SK-N-SH treated with all-trans-retinoic acid at 6 μM for 48 hours (cell line): ENCODE results near the gene NEUROD6.

Source experiments
- ATAC-seq: fragments of 200-7000 bp; cut with Tn5 transposase; 3 replicates; pipeline ENCODE4 v1.9.1; 2020; ENCODE audit warnings: mild to moderate bottlenecking, moderate library complexity
- ARNTL ChIP-seq: fragments of 450-650 bp; formaldehyde crosslinking; IDR thresholded peaks from 2 replicates; pipeline ENCODE4 v1.5.0; 2020; ENCODE audit warnings: low read depth, mild to moderate bottlenecking, moderate library complexity, borderline replicate concordance
- BACH2 ChIP-seq: fragments of 250-450 bp; sonication (Bioruptor Pico); IDR thresholded peaks from 2 replicates; pipeline ENCODE4 v1.9.0; 2021; ENCODE audit warnings: mild to moderate bottlenecking, borderline replicate concordance
- CSDC2 ChIP-seq: fragments of 250-450 bp; sonication (Bioruptor Pico); IDR thresholded peaks from 2 replicates; pipeline ENCODE4 v1.5.0; 2020; ENCODE audit warnings: mild to moderate bottlenecking, moderate library complexity
- CSRNP3 ChIP-seq: fragments of 250-450 bp; sonication (Bioruptor Pico); IDR thresholded peaks from 2 replicates; pipeline ENCODE4 v1.5.1; 2021; ENCODE audit warnings: mild to moderate bottlenecking, moderate library complexity
- GLIS3 ChIP-seq: fragments of 250-450 bp; sonication (Bioruptor Pico); IDR thresholded peaks from 2 replicates; pipeline ENCODE4 v1.5.0; 2020; ENCODE audit warnings: mild to moderate bottlenecking, moderate library complexity
- ISL1 ChIP-seq: fragments of 250-450 bp; sonication (Bioruptor Pico); IDR thresholded peaks from 2 replicates; pipeline ENCODE4 v2.1.2; 2022; ENCODE audit warnings: mild to moderate bottlenecking, moderate library complexity
- OSR1 ChIP-seq: fragments of 250-450 bp; sonication (Bioruptor Pico); IDR thresholded peaks from 2 replicates; pipeline ENCODE4 v1.8.0; 2022; ENCODE audit warnings: moderate library complexity, mild to moderate bottlenecking, inconsistent platforms
- PATZ1 ChIP-seq: fragments of 250-450 bp; sonication (Bioruptor Pico); IDR thresholded peaks from 2 replicates; pipeline ENCODE4 v1.8.0; 2020; ENCODE audit warnings: mild to moderate bottlenecking, moderate library complexity, borderline replicate concordance
- PPARA ChIP-seq: fragments of 250-450 bp; sonication (Bioruptor Pico); IDR thresholded peaks from 2 replicates; pipeline ENCODE4 v1.5.0; 2020; ENCODE audit warnings: mild to moderate bottlenecking, borderline replicate concordance
- RARB ChIP-seq: fragments of 250-450 bp; sonication (Bioruptor Pico); IDR thresholded peaks from 2 replicates; pipeline ENCODE4 v1.8.0; 2021; ENCODE audit warnings: mild to moderate bottlenecking, moderate library complexity
- SNAI2 ChIP-seq: fragments of 250-450 bp; sonication (Bioruptor Pico); IDR thresholded peaks from 2 replicates; pipeline ENCODE4 v1.5.0; 2020; ENCODE audit warnings: mild to moderate bottlenecking, moderate library complexity
- TCF4 ChIP-seq: fragments of 250-450 bp; sonication (Bioruptor Pico); IDR thresholded peaks from 2 replicates; pipeline ENCODE4 v1.8.0; 2021; ENCODE audit warnings: mild to moderate bottlenecking, moderate library complexity, borderline replicate concordance
- TOX ChIP-seq: fragments of 250-450 bp; sonication (Bioruptor Pico); IDR thresholded peaks from 2 replicates; pipeline ENCODE4 v1.8.0; 2021; ENCODE audit warnings: mild to moderate bottlenecking, moderate library complexity, borderline replicate concordance
- TSHZ2 ChIP-seq: fragments of 250-450 bp; sonication (Bioruptor Pico); IDR thresholded peaks from 2 replicates; pipeline ENCODE4 v1.5.0; 2020; ENCODE audit warnings: mild to moderate bottlenecking, moderate library complexity
- ZC3H10 ChIP-seq: fragments of 250-450 bp; sonication (Bioruptor Pico); IDR thresholded peaks from 2 replicates; pipeline ENCODE4 v1.5.1; 2021; ENCODE audit warnings: mild to moderate bottlenecking, moderate library complexity
- ZFP3 ChIP-seq: fragments of 250-450 bp; sonication (Bioruptor Pico); IDR thresholded peaks from 2 replicates; pipeline ENCODE4 v1.5.0; 2020; ENCODE audit warnings: mild to moderate bottlenecking, moderate library complexity
- ZFP30 ChIP-seq: fragments of 450-650 bp; formaldehyde crosslinking; IDR thresholded peaks from 2 replicates; pipeline ENCODE4 v1.5.0; 2022; ENCODE audit warnings: mild to moderate bottlenecking, moderate library complexity
- ZNF565 ChIP-seq: fragments of 450-650 bp; formaldehyde crosslinking; conservative IDR thresholded peaks from 2 replicates; pipeline ENCODE4 v1.5.0; 2020; ENCODE audit warnings: low read depth, mild to moderate bottlenecking, moderate library complexity
- ZNF70 ChIP-seq: fragments of 450-650 bp; formaldehyde crosslinking; IDR thresholded peaks from 2 replicates; pipeline ENCODE4 v1.5.0; 2020; ENCODE audit warnings: mild to moderate bottlenecking, moderate library complexity
- ZNF8 ChIP-seq: fragments of 450-650 bp; formaldehyde crosslinking; IDR thresholded peaks from 2 replicates; pipeline ENCODE4 v1.5.0; 2020; ENCODE audit warnings: mild to moderate bottlenecking, moderate library complexity
- TF ChIP-seq, protein P1 (sequence below): fragments of 250-450 bp; sonication (Bioruptor Pico); IDR thresholded peaks from 2 replicates; pipeline ENCODE4 v1.5.1; 2020; ENCODE audit warnings: low read depth, mild to moderate bottlenecking, moderate library complexity
- TF ChIP-seq, protein P2 (sequence below): fragments of 250-450 bp; sonication (Bioruptor Pico); IDR thresholded peaks from 2 replicates; pipeline ENCODE4 v1.8.0; 2021; ENCODE audit warnings: low read depth, mild to moderate bottlenecking, moderate library complexity, borderline replicate concordance

NEUROD6 gene

DNA sequence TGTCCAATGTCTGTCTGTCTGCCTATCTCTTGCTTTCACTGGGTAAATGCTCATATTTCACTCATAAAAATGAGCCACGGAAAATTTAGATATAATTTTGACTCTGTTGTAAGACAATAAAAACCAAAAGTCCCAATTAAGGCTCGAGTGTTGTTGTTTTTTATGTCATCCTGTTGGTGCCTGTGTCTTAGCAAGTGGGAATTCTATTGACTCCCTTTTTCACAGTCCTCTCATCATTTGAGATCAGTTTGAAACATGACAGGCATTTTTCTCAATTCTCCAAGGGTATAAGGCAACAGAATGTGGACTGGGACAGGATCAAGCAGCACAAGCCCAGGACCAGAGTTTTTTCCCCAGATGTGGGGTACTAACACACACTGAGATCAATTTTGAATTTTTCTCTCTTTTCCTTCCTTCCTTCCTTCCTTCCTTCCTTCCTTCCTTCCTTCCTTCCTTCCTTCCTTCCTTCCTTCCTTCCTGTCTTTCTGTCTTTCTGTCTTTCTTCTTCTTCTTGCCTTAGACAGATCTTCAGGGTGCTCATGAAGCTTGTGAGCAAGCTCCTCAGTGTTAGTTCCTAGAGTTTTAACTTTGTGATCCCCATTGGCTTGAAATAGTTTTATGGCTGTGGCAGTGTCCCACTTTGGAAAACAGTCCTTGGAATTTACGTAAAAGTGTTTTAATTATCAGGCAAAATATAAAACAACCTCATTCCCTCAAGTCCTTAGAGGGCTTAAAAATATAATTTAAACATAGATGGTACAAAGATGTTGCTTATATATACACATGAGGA is 3.2 kb upstream of the NEUROD6 start:
- ATAC-seq = no peak
- TF ChIP-seq RARB (CRISPR knock-in tag) (no peak), PATZ1 (CRISPR knock-in tag) (no peak), TCF4 (CRISPR knock-in tag) (no peak), CSDC2 (CRISPR knock-in tag) (no peak), ZNF70 (CRISPR knock-in tag) (no peak), TOX (no peak), ARNTL (CRISPR knock-in tag) (no peak), ZNF565 (CRISPR knock-in tag) (no peak), ZNF8 (CRISPR knock-in tag) (no peak), OSR1 (CRISPR knock-in tag) (no peak), TSHZ2 (CRISPR knock-in tag) (no peak)
- TF ChIP-seq, protein P1, sequence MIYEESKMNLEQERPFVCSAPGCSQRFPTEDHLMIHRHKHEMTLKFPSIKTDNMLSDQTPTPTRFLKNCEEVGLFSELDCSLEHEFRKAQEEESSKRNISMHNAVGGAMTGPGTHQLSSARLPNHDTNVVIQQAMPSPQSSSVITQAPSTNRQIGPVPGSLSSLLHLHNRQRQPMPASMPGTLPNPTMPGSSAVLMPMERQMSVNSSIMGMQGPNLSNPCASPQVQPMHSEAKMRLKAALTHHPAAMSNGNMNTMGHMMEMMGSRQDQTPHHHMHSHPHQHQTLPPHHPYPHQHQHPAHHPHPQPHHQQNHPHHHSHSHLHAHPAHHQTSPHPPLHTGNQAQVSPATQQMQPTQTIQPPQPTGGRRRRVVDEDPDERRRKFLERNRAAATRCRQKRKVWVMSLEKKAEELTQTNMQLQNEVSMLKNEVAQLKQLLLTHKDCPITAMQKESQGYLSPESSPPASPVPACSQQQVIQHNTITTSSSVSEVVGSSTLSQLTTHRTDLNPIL (CRISPR knock-in tag) = no peak
- TF ChIP-seq, all 23 proteins: peak for 0

DNA sequence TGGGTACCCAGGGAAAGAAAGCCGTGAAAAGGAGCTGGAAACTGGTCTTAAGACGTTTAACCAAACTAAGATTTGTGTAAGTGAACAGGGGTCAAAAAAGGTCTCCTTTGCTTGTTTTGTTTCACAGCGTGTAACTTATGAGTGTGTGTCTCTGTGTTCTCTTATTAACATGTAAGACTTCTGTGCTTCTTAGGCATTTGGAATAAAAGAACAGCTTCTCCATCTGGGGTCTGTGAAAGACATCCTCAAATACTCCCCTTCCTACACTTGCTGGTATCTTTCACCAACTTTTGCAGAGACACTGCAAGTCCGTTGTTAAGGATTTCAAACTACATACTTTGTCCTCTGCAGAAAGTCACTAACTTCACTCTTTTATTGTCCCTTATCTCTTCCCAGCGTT is 615 bp upstream of the NEUROD6 start:
- no peak for ATAC-seq
- TF ChIP-seq TCF4 (CRISPR knock-in tag) (no peak), SNAI2 (CRISPR knock-in tag) (no peak), ISL1 (no peak), ZFP3 (CRISPR knock-in tag) (no peak), ZNF70 (CRISPR knock-in tag) (no peak), BACH2 (CRISPR knock-in tag) (no peak), CSRNP3 (CRISPR knock-in tag) (no peak), GLIS3 (no peak), ZNF8 (CRISPR knock-in tag) (no peak), OSR1 (CRISPR knock-in tag) (no peak), CSDC2 (CRISPR knock-in tag) (no peak), TSHZ2 (CRISPR knock-in tag) (no peak), ARNTL (CRISPR knock-in tag) (no peak), PATZ1 (CRISPR knock-in tag) (no peak), PPARA (CRISPR knock-in tag) (no peak), ZC3H10 (no peak), RARB (CRISPR knock-in tag) (no peak), ZFP30 (CRISPR knock-in tag) (no peak), TOX (no peak)
- TF ChIP-seq, protein P2, sequence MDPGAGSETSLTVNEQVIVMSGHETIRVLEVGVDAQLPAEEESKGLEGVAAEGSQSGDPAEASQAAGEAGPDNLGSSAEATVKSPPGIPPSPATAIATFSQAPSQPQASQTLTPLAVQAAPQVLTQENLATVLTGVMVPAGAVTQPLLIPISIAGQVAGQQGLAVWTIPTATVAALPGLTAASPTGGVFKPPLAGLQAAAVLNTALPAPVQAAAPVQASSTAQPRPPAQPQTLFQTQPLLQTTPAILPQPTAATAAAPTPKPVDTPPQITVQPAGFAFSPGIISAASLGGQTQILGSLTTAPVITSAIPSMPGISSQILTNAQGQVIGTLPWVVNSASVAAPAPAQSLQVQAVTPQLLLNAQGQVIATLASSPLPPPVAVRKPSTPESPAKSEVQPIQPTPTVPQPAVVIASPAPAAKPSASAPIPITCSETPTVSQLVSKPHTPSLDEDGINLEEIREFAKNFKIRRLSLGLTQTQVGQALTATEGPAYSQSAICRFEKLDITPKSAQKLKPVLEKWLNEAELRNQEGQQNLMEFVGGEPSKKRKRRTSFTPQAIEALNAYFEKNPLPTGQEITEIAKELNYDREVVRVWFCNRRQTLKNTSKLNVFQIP (CRISPR knock-in tag) = no peak
